Cerebellar cortex (tissue), 1 donor: Measurements from ENCODE around the gene IGSF8.

Experiments
- DNase-seq: peaks from one replicate; pipeline ENCODE4 v3.0.0-alpha.2; 2015; ENCODE audit warnings: low spot score

Gene IGSF8

GRCh38 chr1:160103658-160104408 is 5.4 kb upstream of the IGSF8 start:
- peak; percentile 79 for DNase-seq

- peak; percentile 48 for DNase-seq
These were observed 3.5 kb upstream of the IGSF8 start for GRCh38 chr1:160101717-160102522.

GRCh38 chr1:160101037-160101716 is 2.8 kb upstream of the IGSF8 start:
- DNase-seq: peak; percentile 94

- DNase-seq: no peak
These were observed 1.4 kb upstream of the IGSF8 start for GRCh38 chr1:160099716-160100375.

GRCh38 chr1:160098852-160099561 is 588 bp upstream of the IGSF8 start:
- peak; percentile 98 for DNase-seq

- no peak for DNase-seq
These were observed 1.1 kb downstream of the IGSF8 start for GRCh38 chr1:160097151-160097910.

GRCh38 chr1:160096274-160097116 is 1.9 kb downstream of the IGSF8 start:
- no peak for DNase-seq

GRCh38 chr1:160095382-160096105 is 2.9 kb downstream of the IGSF8 start:
- DNase-seq: no peak

GRCh38 chr1:160094806-160095205 is 3.6 kb downstream of the IGSF8 start:
- DNase-seq: no peak

GRCh38 chr1:160094291-160094625 is 4.2 kb downstream of the IGSF8 start:
- no peak for DNase-seq

- peak; percentile 48 for DNase-seq
These were observed 4.7 kb downstream of the IGSF8 start for GRCh38 chr1:160093624-160094290.

GRCh38 chr1:160093069-160093395 is 5.4 kb downstream of the IGSF8 start:
- DNase-seq: peak; percentile 26

GRCh38 chr1:160092366-160093068 is 5.9 kb downstream of the IGSF8 start:
- DNase-seq: no peak

- no peak for DNase-seq
These were observed 6.7 kb downstream of the IGSF8 start for GRCh38 chr1:160091666-160092223.

- no peak for DNase-seq
These were observed 7.7 kb downstream of the IGSF8 start for GRCh38 chr1:160090760-160091159.

GRCh38 chr1:160089883-160090282 is 8.5 kb downstream of the IGSF8 start:
- DNase-seq: no peak

GRCh38 chr1:160087118-160087662 is 11.2 kb downstream of the IGSF8 start:
- DNase-seq: peak; percentile 41
